ENCODE data around the gene SALL1.

The SALL1 gene

DNA sequence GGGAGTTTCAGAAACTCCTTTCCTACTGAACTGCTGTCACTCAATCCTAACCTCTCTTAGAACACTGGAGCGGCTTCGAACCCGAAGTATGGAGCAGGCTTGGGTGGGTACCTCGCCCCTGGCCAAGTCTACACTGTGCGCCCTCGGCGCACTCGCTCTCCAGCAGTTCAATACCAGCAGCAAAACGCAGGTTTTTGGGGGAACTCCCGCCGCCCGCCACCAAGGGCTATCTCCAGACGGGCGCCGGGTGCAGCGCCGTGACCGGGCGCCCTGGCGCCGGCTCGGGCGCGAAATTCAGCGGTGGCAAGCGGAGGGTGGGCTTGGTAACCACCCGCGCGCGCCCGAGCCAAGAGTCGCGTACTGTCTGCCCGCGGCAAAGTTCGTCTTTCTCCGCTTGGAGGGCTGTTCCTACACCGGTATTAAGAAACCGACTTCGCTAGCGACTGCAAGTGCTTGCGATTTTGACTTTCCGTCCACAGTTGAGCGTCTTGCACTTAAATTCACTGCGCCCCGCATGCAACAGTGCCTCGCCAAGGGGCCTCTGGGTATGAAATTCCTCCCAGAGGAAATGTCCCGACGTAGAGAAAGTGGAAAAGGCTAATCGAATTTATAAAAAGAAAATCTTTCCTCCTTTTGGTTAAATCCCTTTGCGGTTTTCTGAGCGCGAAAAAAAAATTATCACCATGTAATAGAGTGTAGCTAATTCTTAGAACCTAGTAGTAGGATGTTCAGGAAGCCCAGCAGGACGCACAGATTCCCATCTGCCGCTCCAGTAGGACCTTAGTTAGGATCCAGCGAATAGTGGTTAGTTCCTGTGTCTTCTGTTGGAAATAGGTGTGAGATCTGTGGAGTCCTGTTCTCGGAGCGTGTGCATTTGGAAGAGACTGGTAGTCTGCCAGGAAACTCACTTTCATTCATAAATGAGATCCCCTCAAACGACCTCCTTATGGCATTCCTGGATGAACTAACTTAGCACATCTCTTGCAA, 5.0 kb upstream of the SALL1 start:
- DNase-seq = no peak

DNA sequence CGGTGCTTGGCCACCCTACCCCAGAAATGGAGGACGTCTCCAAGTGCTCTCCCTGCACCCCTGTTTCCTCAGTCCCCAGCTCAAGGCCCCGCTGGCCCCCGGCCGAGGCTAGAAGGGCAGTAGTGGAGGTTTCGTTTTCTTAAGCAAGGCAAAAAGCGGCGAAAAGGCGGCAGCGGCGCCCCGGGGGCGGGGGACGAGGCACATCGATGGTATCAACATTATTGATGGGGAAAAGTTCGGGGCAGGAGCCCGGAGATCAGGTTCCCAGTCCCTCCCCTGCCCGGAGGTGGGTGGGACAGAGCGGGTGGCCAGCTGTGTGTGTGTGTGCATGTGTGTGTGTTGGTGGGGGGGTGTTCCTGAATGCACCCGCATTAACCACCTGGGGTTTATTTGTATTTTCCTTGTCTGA, 4.1 kb upstream of the SALL1 start:
- DNase-seq = no peak

DNA sequence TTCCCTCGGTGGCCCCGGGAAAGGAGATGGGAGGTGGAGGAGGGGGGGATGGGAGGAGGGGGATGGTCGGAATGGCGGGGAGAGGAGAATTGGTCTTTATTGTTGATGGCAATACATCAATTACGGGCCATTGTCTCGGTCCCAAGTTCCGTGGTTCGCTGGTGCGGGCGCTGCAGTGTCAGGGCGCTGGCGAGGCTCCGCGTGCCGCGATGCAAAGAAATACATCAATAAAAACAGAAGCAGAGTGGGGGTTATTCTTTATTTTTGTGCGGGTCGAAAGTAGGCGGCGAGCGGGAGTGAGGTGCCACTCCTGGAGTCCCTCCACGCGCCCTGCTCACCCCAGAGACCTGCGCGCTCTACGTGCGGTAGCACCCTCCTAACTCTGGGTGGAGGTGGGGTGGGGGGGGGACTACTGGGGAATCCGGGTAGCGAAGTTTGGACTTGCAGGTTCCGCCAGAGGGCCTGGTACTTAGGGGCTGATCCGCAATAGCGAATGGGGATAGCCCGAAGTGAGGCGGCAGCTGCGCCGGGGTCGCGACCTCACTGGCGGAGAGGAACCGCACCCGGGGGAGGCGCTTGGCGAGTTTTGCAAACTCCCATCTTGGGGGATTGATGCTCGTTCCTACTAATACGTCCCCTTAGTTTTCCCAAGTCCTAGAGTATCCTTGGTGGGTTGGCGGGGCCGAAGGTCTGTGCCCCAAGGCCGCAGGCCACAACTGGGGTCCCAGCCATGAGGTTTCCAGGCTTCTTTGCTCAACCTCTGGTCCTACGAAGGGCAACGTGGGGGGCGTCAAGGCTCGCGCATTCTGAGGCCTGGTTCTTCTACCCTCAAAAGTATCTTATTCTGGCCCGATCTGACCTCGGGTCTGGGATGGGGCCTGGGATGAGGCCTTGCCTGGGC, 3.5 kb upstream of the SALL1 start:
- no peak for DNase-seq

DNA sequence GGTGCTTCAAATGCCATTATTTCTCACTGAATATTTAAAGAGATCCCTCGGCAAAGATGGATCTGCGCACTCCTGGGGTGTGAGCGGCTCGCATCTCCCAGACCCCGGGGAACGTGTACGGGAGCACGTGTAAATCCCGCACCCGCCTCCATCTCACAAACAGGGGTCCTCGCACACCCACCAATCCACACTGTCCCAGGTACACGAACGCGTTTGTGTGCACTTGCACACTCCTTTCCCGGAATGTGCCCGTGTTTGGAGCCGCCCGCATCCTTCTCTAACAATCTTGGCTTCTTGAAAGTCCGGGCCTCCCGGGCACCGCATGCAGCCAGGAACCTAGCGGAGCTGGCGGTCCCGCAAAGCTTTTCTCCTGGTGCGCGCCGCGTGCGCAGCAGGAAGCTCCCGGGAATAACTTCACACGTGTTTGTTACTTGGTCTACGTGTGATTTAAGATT, 2.5 kb upstream of the SALL1 start:
- DNase-seq = no peak

DNA sequence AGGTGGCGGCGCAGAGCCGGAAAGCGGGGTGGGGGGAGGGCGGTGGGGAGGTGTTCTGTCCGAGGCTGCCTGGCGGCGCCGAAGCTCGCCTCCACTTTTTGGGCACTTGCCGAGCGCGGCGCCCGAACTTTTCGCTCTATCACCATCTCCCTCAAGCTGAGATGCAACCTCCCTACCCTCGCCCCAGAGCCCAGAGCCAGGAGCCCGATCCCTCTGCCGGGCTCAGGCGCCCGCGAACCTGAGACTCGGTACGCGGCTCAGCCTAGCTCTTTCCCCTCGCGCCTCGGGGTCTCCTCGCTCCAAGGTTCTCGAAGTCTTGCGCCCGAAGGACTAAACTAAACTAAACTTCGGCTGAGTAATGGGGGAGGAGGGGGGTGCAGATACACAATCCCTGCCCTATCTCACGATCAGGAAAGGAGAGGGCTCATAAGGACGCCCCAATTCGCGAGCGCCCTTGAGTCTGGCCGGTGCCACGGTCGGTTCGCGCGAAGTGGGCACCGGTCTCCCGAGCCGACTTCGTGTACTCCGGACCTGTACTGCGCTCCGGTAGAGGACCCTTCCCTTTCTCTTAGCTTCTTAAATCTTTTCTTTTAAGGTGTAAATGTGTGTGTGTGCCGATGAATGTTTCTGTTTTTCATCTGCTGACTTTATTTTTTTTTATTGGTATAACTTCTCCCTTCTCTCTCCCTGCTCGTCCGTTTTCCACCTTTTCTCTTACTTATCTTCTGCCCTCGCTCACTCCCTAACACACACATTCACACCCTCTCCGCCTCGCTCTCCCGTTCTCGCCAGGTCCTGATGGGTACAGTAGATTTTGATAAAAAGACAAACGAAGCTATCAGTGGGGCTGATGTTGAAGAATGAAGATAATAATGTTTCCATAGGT, 1.9 kb upstream of the SALL1 start:
- DNase-seq = no peak

DNA sequence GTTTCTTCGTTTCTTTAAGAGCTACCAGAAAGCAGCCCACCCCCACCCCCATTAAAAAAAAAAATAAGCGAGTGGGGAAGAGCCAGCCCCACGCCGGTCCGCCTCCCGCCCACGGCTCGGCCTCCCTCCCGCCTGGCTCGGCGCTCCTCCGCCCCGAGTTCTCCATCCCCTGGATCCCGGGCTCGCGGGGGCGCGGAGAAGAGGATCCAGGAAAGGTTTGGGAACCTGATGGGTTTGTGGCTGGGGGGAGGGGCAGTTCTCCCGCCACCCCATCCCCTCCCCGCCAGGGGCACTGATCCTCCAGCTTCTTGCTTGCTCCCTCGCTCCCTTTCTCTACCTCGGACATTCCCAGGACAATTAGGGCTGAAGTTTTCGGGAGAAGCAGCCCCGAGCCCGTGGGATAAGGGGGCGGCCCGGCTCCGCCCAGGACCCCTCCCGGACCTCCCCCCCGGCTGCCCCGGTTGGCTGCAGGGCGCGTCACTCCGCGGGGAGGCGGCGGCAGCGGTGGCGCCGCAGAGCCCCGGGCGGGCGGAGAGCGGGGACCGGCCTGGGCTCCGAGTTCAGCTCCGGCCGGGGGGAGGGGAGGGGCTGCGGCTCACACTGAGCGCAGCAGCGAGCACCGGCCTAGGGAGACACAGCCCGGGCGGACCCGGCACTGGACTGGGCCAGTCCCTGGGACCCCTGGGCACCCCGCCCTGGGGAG, 1.0 kb upstream of the SALL1 start:
- DNase-seq = peak; percentile 40

DNA sequence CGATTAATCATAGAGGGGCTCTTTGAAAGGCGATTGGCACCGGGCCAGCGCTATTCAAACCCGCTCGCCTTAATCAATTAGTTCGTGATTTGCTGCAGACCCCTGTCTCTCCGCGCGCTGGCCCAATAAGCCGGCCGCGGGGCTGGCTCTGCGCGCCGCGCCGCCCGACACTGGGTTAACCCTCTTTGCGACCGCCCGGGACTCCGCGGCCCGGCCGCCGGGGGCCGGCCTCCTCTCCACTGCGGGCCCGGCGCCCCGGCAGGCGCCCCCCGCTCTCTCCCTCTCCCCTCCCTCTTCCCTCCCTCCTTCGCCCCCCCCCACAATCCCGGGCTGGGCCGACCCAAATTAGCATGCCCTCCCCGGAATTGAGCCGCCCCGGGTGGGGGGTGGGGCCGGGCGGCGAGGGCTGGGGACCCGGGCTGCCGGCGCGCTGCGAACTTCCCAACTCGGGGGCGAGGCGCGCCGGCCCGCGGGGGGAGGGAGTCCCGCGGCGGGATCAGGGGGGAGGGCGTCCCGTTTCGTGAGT, 428 bp upstream of the SALL1 start:
- peak; percentile 78 for DNase-seq

DNA sequence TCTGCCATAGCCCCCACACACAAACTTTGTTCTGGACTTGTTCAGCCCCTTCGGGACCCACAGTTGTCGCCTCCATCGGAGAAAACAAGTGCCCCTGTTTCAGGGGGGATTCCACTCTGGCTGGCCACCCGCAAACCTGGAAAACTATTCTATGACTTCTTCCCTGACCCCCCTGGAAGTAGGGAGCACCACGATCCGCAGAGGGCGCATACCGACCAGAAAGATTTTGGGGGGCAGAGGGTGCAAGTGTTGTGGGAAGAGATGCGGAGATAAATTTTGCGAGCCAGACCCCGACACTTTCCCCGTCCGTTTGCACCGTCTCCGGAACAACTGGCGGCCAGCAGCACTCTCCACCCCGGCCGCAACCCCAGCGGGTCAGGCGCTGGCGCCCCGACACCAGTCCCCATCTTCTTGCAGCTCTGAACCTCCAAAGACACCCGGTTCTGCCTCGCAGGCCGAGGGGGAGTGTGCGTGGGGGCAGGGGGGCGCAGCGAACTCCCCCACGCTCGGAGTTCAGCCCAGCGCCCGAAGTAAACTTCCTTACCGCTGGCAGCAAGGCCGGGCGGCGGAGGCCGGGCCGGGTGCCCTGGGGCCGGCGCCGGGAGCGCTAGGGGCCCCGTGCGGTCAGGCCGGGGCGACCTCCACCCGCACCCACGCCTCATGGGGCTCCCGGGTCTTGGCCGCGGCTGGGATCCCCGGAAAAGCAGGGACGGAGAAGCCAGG, 744 bp downstream of the SALL1 start:
- DNase-seq = no peak

DNA sequence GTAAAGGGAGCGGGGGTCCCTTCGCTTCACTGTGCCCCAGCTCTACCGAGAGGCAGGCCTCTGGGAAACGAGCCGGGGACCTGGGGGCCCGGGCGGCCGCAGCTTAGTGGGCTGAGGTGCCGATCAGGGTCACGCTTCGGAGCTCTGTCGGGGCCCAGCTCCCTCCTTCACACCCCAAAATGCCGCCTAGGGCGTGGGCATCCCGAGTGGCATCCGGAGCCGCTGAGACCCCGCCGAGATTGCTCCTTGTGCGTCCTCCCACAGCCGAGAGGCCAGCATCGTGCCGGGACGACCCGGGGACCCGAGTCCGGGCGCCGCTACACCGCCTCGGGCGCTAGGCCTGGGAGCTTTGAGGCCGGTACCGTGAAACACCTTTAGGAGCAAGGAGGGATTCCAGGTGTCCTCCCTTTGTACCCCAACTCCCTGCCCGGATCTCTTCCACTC, 1.3 kb downstream of the SALL1 start:
- no peak for DNase-seq

DNA sequence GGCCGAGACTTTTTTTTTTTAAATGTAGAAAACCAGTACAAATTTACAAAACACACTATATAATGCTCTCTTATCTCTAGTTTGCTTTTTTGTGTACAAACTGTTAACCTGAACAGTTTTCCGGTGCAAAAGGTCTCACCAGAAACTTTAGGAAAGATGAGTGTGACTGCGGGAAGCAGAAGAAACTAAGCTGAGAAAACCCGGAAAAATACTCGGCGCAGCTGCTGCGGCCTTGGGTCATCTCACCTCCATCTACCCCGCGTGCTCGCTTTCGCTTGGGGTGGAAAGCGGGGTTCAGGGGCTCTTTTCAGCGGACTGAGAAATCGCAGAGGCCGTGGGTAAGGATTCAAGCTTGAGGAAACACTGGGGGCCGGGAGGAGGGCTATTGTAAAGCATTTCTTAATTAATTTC, 1.8 kb downstream of the SALL1 start:
- no peak for DNase-seq

DNA sequence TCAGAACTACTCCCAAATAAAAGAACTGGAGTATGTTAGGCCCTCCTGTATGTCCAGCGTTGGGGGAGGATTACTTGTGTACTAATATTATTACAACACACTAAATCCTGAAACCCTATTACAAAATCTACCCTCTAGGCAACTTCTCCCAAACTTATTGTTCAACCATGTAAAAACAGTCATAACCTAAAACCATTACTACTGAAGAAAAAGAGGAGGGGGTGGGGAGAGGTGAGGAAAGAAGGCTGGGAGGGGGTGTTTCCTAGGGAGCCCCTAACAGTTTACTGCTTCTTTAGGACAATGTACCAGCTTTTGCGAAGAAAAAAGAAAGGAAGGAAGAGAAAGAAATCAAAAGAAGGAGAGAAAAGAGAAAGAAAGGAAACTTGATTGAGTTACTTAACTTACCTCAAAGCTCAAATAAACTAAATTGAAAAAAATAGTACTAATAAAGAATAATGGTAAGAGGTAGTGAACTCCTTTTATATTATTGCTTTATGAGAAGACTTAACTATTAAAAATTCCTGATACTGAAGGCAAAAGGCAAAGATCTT, 2.3 kb downstream of the SALL1 start:
- DNase-seq = no peak

DNA sequence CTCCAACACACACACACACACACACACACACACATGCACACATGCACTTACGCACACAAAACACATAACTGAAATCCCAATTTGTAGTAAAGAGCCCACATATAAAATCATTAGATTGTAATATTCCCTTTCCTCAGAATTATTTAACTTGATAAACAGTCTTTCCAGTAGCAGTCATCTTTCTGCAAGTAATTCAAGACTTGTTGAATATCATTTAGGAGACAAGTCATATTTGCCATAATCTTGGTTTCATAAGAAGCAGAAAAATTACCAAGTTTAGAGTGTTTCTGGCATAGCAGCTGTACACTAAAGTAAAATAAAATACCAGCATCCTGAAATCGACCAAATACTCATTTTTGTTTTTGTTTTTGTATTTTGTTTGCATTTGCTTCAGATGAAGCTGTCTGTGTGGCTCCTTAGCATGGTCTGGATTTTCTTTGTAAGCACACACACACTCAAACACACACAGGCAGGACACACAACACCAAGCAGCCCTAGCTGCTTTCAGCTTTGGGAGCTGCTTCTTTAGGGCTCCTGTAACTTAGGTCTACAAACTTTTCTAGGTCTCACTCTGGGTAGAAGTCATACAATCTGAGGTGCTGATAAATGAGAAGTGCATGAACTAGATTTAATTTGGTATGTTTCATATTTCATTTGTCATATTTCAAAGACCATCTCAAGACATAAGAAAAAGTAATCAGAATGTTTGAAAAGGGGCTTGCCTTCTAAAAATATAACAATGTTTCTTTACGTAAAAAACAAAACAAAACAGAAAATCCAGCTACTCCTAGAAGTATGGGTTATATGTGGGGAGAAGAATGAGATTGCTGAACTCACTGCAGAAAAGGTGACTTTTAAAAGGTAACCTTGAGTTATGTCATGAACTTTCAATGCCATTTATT, 3.0 kb downstream of the SALL1 start:
- no peak for DNase-seq

DNA sequence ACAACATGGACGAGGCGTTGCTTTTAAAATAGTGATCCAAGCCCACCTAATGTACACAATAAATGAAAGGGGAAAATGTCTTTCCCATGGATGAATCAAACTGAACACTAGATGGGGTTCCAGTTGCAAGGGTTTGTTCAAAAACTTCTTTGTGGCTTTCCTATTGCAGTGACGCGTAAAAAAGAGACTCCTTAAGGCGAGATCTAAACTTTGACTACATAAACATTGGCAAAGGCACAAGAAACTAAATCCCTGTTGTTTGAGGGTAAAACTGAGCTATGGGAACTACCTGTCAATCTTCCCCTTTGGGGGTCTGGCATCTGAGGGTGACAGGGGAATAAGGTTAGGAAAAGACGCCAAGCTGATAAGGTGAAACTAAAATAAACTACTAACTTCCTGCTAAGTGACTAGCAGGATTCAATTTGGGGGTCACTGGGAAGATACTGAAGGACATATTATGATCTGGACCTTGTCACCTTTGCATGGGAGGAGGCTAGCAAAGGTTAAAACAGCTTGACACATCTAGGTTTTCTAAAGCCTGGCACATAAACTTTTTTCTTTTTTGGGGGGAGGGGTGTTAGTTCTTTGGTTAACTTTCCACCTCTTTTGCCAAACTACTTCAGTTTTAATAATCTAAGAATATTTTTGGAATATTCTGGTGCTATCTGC, 4.7 kb downstream of the SALL1 start:
- peak; percentile 7 for DNase-seq

DNA sequence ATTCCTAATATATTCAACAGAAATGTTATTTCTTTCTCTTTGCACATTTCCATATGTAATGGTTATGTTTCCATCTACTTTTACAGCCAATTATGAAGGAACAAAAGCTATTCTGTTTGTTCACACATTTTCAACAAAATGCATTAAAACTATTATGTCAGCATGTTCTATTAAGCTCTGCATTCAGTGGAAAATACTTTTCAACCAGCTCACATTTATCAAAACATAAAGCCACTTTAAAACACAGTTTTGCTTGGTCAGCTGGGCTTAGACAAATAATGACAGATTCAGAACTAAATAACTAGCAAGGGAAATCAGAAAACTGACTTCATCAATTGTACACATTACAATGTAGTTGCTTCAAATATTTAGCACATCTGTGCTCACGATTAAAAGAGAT, 6.9 kb downstream of the SALL1 start:
- no peak for DNase-seq

DNA sequence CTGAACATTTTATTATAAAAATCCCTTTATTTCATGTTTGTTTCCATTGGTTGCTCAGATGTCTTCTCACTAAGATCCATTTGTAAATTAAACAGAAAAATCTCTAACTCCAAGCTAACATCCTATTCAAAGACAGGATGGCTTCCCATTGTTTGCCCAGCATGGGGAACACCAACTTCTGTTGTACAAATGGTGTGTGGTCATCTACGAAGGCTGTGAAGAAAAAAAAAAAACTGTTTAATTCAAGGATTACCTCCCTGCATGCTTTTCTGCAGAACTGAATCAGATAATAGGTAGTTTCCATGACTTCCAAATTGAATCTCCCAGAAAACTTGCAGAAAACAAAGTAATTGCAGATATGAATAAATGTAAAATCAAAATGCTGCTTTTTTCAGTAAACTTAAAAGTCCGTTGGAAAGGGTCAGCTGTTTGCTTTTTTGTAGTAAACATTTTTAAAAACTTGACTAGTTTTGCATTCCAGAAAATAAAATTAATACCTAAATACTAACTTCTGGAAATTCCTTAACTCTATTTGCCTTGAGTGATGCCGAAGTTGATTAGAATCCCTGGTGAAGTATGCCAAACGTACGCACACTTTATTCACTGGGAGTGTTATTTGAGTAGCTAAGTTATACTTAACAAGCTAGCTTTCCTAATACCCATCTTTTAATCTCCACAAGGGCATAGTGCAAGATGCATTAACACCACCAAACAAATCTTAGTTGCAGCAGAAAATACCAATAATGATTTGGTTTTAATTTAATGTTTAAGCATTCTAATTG, 7.7 kb downstream of the SALL1 start:
- no peak for DNase-seq

DNA sequence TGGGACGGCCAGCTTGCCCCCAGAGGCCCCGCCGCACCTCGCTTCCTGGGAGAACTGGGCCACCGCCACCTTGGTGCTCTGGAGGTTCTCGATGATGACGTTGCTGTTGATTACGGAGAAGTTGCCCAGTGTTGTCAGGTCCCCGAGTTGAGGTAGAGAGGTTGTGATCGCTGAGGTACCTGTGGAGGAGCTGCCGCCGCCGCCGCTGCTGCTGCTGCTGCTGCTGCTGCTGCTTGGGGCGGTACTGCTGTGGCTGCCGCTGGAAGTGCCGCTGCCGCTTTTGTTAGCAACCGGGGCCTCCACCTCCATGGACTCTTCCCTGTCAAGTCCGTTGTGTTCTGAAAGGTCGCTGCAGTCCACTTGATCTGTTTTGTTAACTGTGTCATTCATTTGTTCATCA, 9.5 kb downstream of the SALL1 start:
- DNase-seq = no peak

DNA sequence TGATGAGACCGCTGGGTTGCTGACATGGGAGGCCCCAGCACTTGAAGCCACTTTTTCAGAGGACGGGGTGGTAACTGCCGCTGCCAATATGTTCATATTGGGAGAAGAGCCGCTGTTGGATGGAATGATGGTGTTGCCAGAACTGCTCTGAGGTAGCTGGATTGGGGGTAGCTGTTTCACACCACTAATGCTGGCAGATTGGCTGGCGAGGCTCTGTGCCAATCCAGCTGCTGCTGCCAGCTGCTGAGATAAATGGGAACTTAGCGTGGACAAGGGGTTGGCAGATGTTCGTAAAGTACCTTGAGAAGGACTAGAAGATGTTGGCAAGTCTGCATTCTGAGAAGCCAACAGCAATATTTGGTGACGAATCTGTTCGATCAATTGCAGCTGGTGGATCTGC, 10.0 kb downstream of the SALL1 start:
- DNase-seq = no peak

DNA sequence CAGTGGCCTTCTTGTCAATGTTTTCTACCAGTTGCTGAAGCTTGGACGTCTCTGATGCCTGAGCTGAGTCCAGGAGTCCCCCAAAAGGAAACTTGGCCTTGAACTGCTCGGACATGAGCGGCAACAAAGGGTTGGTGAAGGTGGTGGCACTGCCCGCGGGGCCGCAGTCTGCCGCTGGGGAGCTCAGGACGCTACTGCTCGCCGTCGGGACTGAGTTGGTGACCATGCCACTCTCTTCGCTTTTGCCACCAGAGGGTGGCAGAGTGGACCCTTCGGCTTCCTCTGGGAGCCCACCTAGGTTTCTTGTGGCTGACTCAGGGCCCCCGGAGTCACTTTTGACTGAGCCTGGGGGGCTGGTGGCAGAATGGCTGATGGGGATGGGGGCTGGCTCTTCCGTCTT, 11.0 kb downstream of the SALL1 start:
- DNase-seq = no peak
